GM21717 (cell line): ENCODE results near the gene DENND5B.
"Not testable (repeated sequence)": the region's sequence is repeated elsewhere in the genome, so short reads cannot be mapped to it uniquely, and the experiment has no call there.

ENCODE experiments used
- ATAC-seq: cut with Tn5 transposase; IDR thresholded peaks from one replicate; pipeline ENCODE4 v1.9.1; 2021; ENCODE audit warnings: mild to moderate bottlenecking, moderate library complexity; ENCODE audit not compliant: unreplicated experiment

The DENND5B gene

GRCh38 chr12:31508436-31509150 lies 82.3 kb downstream of the DENND5B start:
- ATAC-seq: no peak

- no peak for ATAC-seq
These were observed 83.0 kb downstream of the DENND5B start for GRCh38 chr12:31507966-31508365.

- ATAC-seq: no peak
These were observed 84.2 kb downstream of the DENND5B start for GRCh38 chr12:31506515-31507306.

GRCh38 chr12:31504625-31505222 lies 86.2 kb downstream of the DENND5B start:
- no peak for ATAC-seq

- not testable (repeated sequence) for ATAC-seq
These were observed 89.9 kb downstream of the DENND5B start for GRCh38 chr12:31501014-31501413.

GRCh38 chr12:31499567-31499966 lies 91.4 kb downstream of the DENND5B start:
- no peak for ATAC-seq

- ATAC-seq: no peak
These were observed 92.5 kb downstream of the DENND5B start for GRCh38 chr12:31498424-31498823.

GRCh38 chr12:31496257-31496656 lies 94.7 kb downstream of the DENND5B start:
- no peak for ATAC-seq

- no peak for ATAC-seq
These were observed 96.5 kb downstream of the DENND5B start for GRCh38 chr12:31494455-31494854.

- no peak for ATAC-seq
These were observed 98.2 kb downstream of the DENND5B start for GRCh38 chr12:31492599-31493196.

GRCh38 chr12:31491841-31492598 lies 98.9 kb downstream of the DENND5B start:
- ATAC-seq: no peak

GRCh38 chr12:31491241-31491794 lies 99.6 kb downstream of the DENND5B start:
- ATAC-seq: no peak

- ATAC-seq: no peak
These were observed 102.1 kb downstream of the DENND5B start for GRCh38 chr12:31488737-31489338.

- no peak for ATAC-seq
These were observed 105.4 kb downstream of the DENND5B start for GRCh38 chr12:31485571-31485970.

GRCh38 chr12:31482816-31483215 lies 108.1 kb downstream of the DENND5B start:
- no peak for ATAC-seq

GRCh38 chr12:31481415-31481814 lies 109.5 kb downstream of the DENND5B start:
- no peak for ATAC-seq

GRCh38 chr12:31479516-31480210 lies 111.3 kb downstream of the DENND5B start:
- ATAC-seq: no peak

GRCh38 chr12:31478898-31479297 lies 112.0 kb downstream of the DENND5B start:
- ATAC-seq: no peak

GRCh38 chr12:31478425-31478824 lies 112.5 kb downstream of the DENND5B start:
- ATAC-seq: no peak
